IMR-90 (cell line): ENCODE data around the gene DBP. TPM values are rescaled to one million over a fixed set of nuclear protein-coding genes. Genes with fewer than 3 reads are reported as not detected.

Experiments used
- ATAC-seq: fragments of 200-7000 bp; cut with Tn5 transposase; 2 replicates; pipeline ENCODE4 v1.9.1; 2020; ENCODE audit warnings: low read depth, mild to moderate bottlenecking, moderate library complexity
- BruUV-seq: library from RNA; stranded (reverse); fragments of 400-500 nt; replicated peaks from 2 replicates; lab custom pipeline; 2021; lab: Mats Ljungman, UMichigan
- CTCF ChIA-PET: fragments of 300-600 bp; formaldehyde crosslinking; extraction: SDS; loops from one replicate; lab custom pipeline; 2021; ENCODE audit warnings: antibody characterized with exemption; lab: Yijun Ruan, JAX
- POLR2A ChIA-PET: fragments of 300-600 bp; sonication (Branson Sonifier 250); formaldehyde crosslinking; loops from one replicate; lab custom pipeline; 2022; ENCODE audit warnings: antibody characterized with exemption; ENCODE audit not compliant: unreplicated experiment; lab: Charles Lee
- DNase-seq: peaks from one replicate; pipeline ENCODE4 v3.0.0; 2013
- H2AFZ ChIP-seq: replicated peaks from 2 replicates; pipeline ENCODE3; 2013; ENCODE audit warnings: low read length, mild to moderate bottlenecking; ENCODE audit not compliant: poor library complexity
- H2AK5ac ChIP-seq: 2 replicates; pipeline ENCODE4 v1.6.1; 2013; ENCODE audit warnings: low read depth, low read length, inconsistent platforms
- H2AK9ac ChIP-seq: replicated peaks from 2 replicates; pipeline ENCODE3; 2013; ENCODE audit warnings: mild to moderate bottlenecking, low read depth, low read length, moderate library complexity; ENCODE audit not compliant: poor library complexity
- H2BK120ac ChIP-seq: 2 replicates; pipeline ENCODE4 v1.6.1; 2013; ENCODE audit warnings: low read depth, low read length, inconsistent platforms
- H2BK15ac ChIP-seq: 3 replicates; pipeline ENCODE4 v1.6.1; 2013; ENCODE audit warnings: low read depth, low read length, inconsistent platforms
- H2BK20ac ChIP-seq: 2 replicates; pipeline ENCODE4 v1.6.1; 2013; ENCODE audit warnings: low read depth, mild to moderate bottlenecking, inconsistent platforms, low read length, moderate library complexity
- H2BK5ac ChIP-seq: 2 replicates; pipeline ENCODE4 v1.6.1; 2013; ENCODE audit warnings: mild to moderate bottlenecking, low read depth, low read length, inconsistent platforms; ENCODE audit not compliant: poor library complexity, severe bottlenecking
- H3K14ac ChIP-seq: replicated peaks from 2 replicates; pipeline ENCODE4 v1.6.1; 2013; ENCODE audit warnings: low read depth, low read length, inconsistent platforms
- H3K18ac ChIP-seq: 2 replicates; pipeline ENCODE4 v1.6.1; 2013; ENCODE audit warnings: low read depth, low read length, control low read depth
- H3K23ac ChIP-seq: 2 replicates; pipeline ENCODE4 v1.6.1; 2013; ENCODE audit warnings: low read depth, low read length, inconsistent platforms
- H3K27ac ChIP-seq: 2 replicates; pipeline ENCODE4 v1.5.1; 2013; ENCODE audit warnings: mild to moderate bottlenecking, control low read depth, low read length; ENCODE audit not compliant: insufficient read depth
- H3K27me3 ChIP-seq: 2 replicates; pipeline ENCODE4 v1.6.1; 2013; ENCODE audit warnings: low read length; ENCODE audit not compliant: control insufficient read depth, insufficient read depth
- H3K36me3 ChIP-seq: 2 replicates; pipeline ENCODE4 v1.6.1; 2013; ENCODE audit warnings: low read length, mixed read lengths; ENCODE audit not compliant: control insufficient read depth, insufficient read depth
- H3K4ac ChIP-seq: 2 replicates; pipeline ENCODE4 v1.6.1; 2013; ENCODE audit warnings: low read depth, low read length, inconsistent platforms
- H3K4me1 ChIP-seq: 2 replicates; pipeline ENCODE4 v1.6.1; 2013; ENCODE audit warnings: low read length, mixed read lengths; ENCODE audit not compliant: control insufficient read depth, insufficient read depth
- H3K4me2 ChIP-seq: 2 replicates; pipeline ENCODE4 v1.6.1; 2013; ENCODE audit warnings: low read depth, mild to moderate bottlenecking, control low read depth, low read length, moderate library complexity
- H3K4me3 ChIP-seq: 2 replicates; pipeline ENCODE4 v1.5.1; 2013; ENCODE audit warnings: low read depth, mild to moderate bottlenecking, control low read depth, low read length, moderate library complexity; ENCODE audit not compliant: insufficient read depth
- H3K56ac ChIP-seq: 2 replicates; pipeline ENCODE4 v1.6.1; 2013; ENCODE audit warnings: low read length, inconsistent platforms; ENCODE audit not compliant: insufficient read depth; ENCODE audit errors: extremely low read depth
- H3K79me1 ChIP-seq, 2 experiments: 2 replicates each; pipeline ENCODE4 v1.6.1; 2013; ENCODE audit warnings: low read length in 2 of 2, inconsistent platforms in 1 of 2, low read depth in 1 of 2
- H3K9ac ChIP-seq: 2 replicates; pipeline ENCODE4 v1.6.1; 2013; ENCODE audit warnings: low read depth, low read length, control low read depth
- H3K9me1 ChIP-seq: 2 replicates; pipeline ENCODE4 v1.6.1; 2013; ENCODE audit warnings: low read length, inconsistent platforms; ENCODE audit not compliant: insufficient read depth
- H3K9me3 ChIP-seq: 2 replicates; pipeline ENCODE4 v1.6.1; 2013; ENCODE audit warnings: low read length; ENCODE audit not compliant: control insufficient read depth, insufficient read depth
- H4K20me1 ChIP-seq: 2 replicates; pipeline ENCODE4 v1.6.1; 2013; ENCODE audit warnings: low read length, inconsistent platforms; ENCODE audit not compliant: insufficient read depth
- H4K5ac ChIP-seq: 2 replicates; pipeline ENCODE4 v1.6.1; 2013; ENCODE audit warnings: mild to moderate bottlenecking, low read depth, low read length, control low read depth
- H4K8ac ChIP-seq, 2 experiments: 2 replicates each; pipeline ENCODE4 v1.6.1; 2013; ENCODE audit warnings: low read depth in 2 of 2, low read length in 2 of 2, control low read depth in 1 of 2, inconsistent platforms in 1 of 2
- H4K91ac ChIP-seq: 2 replicates; pipeline ENCODE4 v1.6.1; 2013; ENCODE audit warnings: low read depth, low read length, inconsistent platforms; ENCODE audit not compliant: insufficient read depth
- CEBPB ChIP-seq: IDR thresholded peaks from 2 replicates; pipeline ENCODE4 v1.6.1; 2012; ENCODE audit warnings: low read depth, low read length, improper control_type of control experiment
- FOS ChIP-seq: fragments of 150-350 bp; IDR thresholded peaks from 2 replicates; pipeline ENCODE4 v1.6.1; 2016; ENCODE audit warnings: low read depth, low read length
- MAFK ChIP-seq: IDR thresholded peaks from 2 replicates; pipeline ENCODE4 v1.6.1; 2012; ENCODE audit warnings: low read depth, low read length, improper control_type of control experiment
- MAZ ChIP-seq: IDR thresholded peaks from 2 replicates; pipeline ENCODE4 v1.6.1; 2012; ENCODE audit warnings: low read depth, mild to moderate bottlenecking, low read length, improper control_type of control experiment, moderate library complexity, borderline replicate concordance
- MXI1 ChIP-seq: IDR thresholded peaks from 2 replicates; pipeline ENCODE4 v1.6.1; 2012; ENCODE audit warnings: low read depth, mild to moderate bottlenecking, low read length, moderate library complexity, borderline replicate concordance
- NFE2L2 ChIP-seq: fragments of 150-350 bp; IDR thresholded peaks from 2 replicates; pipeline ENCODE4 v1.6.1; 2016; ENCODE audit warnings: low read depth, mild to moderate bottlenecking, low read length
- POLR2A ChIP-seq: IDR thresholded peaks from 2 replicates; pipeline ENCODE4 v1.6.1; 2012; ENCODE audit warnings: mild to moderate bottlenecking, low read depth, low read length
- RAD21 ChIP-seq: IDR thresholded peaks from 2 replicates; pipeline ENCODE4 v1.6.1; 2012; ENCODE audit warnings: low read length, improper control_type of control experiment
- RCOR1 ChIP-seq: IDR thresholded peaks from 2 replicates; pipeline ENCODE4 v1.6.1; 2012; ENCODE audit warnings: mild to moderate bottlenecking, low read length, improper control_type of control experiment; ENCODE audit not compliant: insufficient replicate concordance
- RFX5 ChIP-seq: IDR thresholded peaks from 2 replicates; pipeline ENCODE4 v1.8.0; 2012; ENCODE audit warnings: low read depth, mild to moderate bottlenecking, low read length, moderate library complexity
- SMC3 ChIP-seq: fragments of 150-350 bp; IDR thresholded peaks from 2 replicates; pipeline ENCODE4 v1.6.1; 2016; ENCODE audit warnings: low read depth, mild to moderate bottlenecking, antibody characterized with exemption, low read length, moderate library complexity
- WGBS, 2 experiments: methylation state at CpG; one replicate each; pipeline versions ENCODE4 v1.1.5 to v1.1.7; 2013; ENCODE audit warnings: missing lambda C conversion rate in 2 of 2; ENCODE audit not compliant: insufficient read length in 1 of 2; ENCODE audit errors: extremely low coverage in 2 of 2; 5-methylcytosine and 5-hydroxymethylcytosine counted together
- dilution Hi-C: fragments of 300-500 bp; cut with HindIII; formaldehyde crosslinking; loops from one replicate; pipeline ENCODE4 v1.14.3; 2018; ENCODE audit warnings: low sequenced_read_pairs; ENCODE audit not compliant: unreplicated experiment
- in situ Hi-C: fragments of 300-500 bp; cut with MboI; formaldehyde crosslinking; loops from 3 replicates; pipeline ENCODE4 v1.14.3; 2019; ENCODE audit warnings: low sequenced_read_pairs, inconsistent platforms, mixed read lengths
- intact Hi-C: fragments of 100-400 bp; cut with micrococcal nuclease; formaldehyde crosslinking; loops from 2 replicates; pipeline ENCODE4 v1.10.0; 2022
- polyA plus RNA-seq, 3 experiments: library from polyadenylated mRNA; depleted of rRNA; stranded (reverse); fragments of >200 nt; gene quantifications; 2 replicates each; pipeline ENCODE4 v1.2.3, GENCODE V29; 2012; ENCODE audit warnings: low replicate concordance in 1 of 3
- total RNA-seq: library from RNA; depleted of rRNA; stranded (reverse); fragments of >200 nt; gene quantifications from 2 replicates; pipeline ENCODE4 v1.2.3, GENCODE V29; 2012
- TF ChIP-seq, protein P1 (sequence below): fragments of 150-350 bp; IDR thresholded peaks from 2 replicates; pipeline ENCODE4 v1.6.1; 2017; ENCODE audit warnings: mild to moderate bottlenecking, antibody characterized with exemption, low read length, low read depth
- TF ChIP-seq, protein P2 (sequence below): fragments of 150-350 bp; IDR thresholded peaks from 2 replicates; pipeline ENCODE4 v1.6.1; 2016; ENCODE audit warnings: low read depth, mild to moderate bottlenecking, low read length, moderate library complexity, borderline replicate concordance
- TF ChIP-seq, protein P3 (sequence below): conservative IDR thresholded peaks from 2 replicates; pipeline ENCODE4 v1.5.1; 2012; ENCODE audit warnings: mild to moderate bottlenecking, low read depth, low read length, improper control_type of control experiment

The DBP gene
- total and polyA plus RNA-seq, 2 of the 4 experiments (the other 2 are of a cell fraction) = 3.0 to 3.6 TPM

DNA sequence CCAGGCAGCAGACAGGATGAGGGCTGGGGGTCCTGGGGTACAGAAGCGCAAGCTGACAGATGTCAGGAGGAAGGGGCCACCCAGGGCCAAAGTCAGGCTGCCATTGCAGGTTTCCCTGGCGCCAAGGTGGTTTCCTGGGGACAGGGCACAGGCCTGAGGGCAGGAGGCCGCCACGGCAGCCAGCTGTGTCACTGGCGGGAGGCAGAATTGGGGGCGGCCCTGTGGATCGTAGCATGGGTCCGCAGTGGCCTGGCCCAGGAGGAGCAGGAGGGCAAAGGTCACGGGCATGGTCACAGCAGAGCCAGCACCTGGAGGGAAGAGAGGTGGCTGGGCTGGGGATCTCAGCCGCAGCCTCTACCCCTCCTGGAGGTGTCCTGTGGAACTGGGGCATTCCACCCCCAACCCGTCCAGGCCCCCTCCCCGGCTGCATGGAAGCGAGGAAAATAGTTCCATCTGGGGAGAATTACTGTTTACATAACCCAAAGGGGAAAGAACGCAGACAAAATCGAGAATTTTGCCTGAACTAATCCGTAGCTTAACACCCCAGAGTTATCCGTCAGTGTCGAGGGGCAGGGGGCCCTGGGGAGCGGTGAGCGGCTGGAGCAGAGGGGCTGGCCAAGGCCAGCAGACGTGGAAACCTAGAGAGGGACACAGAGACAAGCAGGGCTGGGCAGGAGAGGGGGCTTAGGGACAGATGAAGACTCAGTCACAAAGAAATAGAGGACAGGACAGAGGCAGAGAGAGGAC is 33.7 kb upstream of the DBP start:
- Histone ChIP-seq H2AK9ac (no peak overlapping the region), H3K36me3 (no peaks in the 10 kb centered on the region), H4K5ac (no peak overlapping the region), H3K14ac (no peak overlapping the region), H4K8ac (no peak overlapping the region), H3K4me3 (no peak overlapping the region), H3K23ac (no peak overlapping the region), H3K9ac (no peak overlapping the region), H2AFZ (peak overlapping the region; percentile 43), H3K9me1 (no peaks in the 10 kb centered on the region), H3K27ac (no peak overlapping the region), H3K4ac (no peak overlapping the region), H2BK120ac (no peak overlapping the region), H2AK5ac (no peak overlapping the region), H3K4me1 (no peaks in the 10 kb centered on the region), H2BK5ac (no peak overlapping the region), H3K9me3 (no peaks in the 10 kb centered on the region), H2BK20ac (no peak overlapping the region), H2BK15ac (no peak overlapping the region), H3K4me2 (no peak overlapping the region), H3K18ac (no peak overlapping the region), H3K27me3 (peaks cover 7% of the 10 kb centered on the region), H3K56ac (no peak overlapping the region), H3K79me1 (no peaks in the 10 kb centered on the region), H4K91ac (no peak overlapping the region), H4K20me1 (no peaks in the 10 kb centered on the region)
- dilution Hi-C loops (no loop called here), in situ Hi-C loops (no loop called here), intact Hi-C loops (no loop called here)
- no peak for DNase-seq
- ATAC-seq = no peak
- 62% methylated on average over 13 of the region's 21 CpGs; no CpG with 5 or more reads in 1 of the 2 experiments for WGBS, 2 experiments
- CTCF ChIA-PET = no interaction called here
- TF ChIP-seq, protein P1, sequence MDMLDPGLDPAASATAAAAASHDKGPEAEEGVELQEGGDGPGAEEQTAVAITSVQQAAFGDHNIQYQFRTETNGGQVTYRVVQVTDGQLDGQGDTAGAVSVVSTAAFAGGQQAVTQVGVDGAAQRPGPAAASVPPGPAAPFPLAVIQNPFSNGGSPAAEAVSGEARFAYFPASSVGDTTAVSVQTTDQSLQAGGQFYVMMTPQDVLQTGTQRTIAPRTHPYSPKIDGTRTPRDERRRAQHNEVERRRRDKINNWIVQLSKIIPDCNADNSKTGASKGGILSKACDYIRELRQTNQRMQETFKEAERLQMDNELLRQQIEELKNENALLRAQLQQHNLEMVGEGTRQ = no peak
- TF ChIP-seq CEBPB (no peak), FOS (no peak), MXI1 (no peak), RAD21 (no peak), RCOR1 (no peak), RFX5 (no peak), MAFK (no peak), NFE2L2 (no peak), SMC3 (no peak), MAZ (no peak), POLR2A (no peak)
- TF ChIP-seq, protein P2, sequence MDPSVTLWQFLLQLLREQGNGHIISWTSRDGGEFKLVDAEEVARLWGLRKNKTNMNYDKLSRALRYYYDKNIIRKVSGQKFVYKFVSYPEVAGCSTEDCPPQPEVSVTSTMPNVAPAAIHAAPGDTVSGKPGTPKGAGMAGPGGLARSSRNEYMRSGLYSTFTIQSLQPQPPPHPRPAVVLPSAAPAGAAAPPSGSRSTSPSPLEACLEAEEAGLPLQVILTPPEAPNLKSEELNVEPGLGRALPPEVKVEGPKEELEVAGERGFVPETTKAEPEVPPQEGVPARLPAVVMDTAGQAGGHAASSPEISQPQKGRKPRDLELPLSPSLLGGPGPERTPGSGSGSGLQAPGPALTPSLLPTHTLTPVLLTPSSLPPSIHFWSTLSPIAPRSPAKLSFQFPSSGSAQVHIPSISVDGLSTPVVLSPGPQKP = no peak
- TF ChIP-seq, protein P3, sequence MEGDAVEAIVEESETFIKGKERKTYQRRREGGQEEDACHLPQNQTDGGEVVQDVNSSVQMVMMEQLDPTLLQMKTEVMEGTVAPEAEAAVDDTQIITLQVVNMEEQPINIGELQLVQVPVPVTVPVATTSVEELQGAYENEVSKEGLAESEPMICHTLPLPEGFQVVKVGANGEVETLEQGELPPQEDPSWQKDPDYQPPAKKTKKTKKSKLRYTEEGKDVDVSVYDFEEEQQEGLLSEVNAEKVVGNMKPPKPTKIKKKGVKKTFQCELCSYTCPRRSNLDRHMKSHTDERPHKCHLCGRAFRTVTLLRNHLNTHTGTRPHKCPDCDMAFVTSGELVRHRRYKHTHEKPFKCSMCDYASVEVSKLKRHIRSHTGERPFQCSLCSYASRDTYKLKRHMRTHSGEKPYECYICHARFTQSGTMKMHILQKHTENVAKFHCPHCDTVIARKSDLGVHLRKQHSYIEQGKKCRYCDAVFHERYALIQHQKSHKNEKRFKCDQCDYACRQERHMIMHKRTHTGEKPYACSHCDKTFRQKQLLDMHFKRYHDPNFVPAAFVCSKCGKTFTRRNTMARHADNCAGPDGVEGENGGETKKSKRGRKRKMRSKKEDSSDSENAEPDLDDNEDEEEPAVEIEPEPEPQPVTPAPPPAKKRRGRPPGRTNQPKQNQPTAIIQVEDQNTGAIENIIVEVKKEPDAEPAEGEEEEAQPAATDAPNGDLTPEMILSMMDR = no peak
- BruUV-seq = no TSS peak
- POLR2A ChIA-PET = no interaction called here
